ENCODE measurements around the gene ARSG.

DNA sequence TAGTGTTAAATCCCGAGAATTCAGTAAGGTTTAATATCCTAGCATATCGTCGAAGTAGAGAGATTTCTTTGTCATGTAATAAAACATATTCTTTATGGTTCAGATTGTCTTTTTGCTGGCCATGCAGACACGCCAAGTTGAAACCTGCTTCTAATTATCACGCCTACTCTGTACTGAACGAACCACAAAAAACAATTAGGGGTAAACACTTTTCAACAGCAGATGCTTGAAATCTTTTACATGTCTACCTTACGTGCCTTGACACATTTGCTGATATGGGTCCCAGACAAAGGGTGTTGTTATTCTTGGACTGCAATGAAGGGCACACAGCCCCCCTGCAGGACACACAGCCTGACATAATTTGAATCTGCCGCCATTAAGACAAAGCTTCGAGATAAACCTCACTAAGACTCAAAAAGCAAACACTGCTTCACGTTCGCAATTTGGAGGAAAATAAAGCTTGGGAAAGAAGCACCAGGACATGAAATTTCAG is 152.7 kb downstream of the ARSG start:
- no peak for TF ChIP-seq POLR2A (IDR thresholded peaks at IDR 0.05)
- TF ChIP-seq, protein P1, sequence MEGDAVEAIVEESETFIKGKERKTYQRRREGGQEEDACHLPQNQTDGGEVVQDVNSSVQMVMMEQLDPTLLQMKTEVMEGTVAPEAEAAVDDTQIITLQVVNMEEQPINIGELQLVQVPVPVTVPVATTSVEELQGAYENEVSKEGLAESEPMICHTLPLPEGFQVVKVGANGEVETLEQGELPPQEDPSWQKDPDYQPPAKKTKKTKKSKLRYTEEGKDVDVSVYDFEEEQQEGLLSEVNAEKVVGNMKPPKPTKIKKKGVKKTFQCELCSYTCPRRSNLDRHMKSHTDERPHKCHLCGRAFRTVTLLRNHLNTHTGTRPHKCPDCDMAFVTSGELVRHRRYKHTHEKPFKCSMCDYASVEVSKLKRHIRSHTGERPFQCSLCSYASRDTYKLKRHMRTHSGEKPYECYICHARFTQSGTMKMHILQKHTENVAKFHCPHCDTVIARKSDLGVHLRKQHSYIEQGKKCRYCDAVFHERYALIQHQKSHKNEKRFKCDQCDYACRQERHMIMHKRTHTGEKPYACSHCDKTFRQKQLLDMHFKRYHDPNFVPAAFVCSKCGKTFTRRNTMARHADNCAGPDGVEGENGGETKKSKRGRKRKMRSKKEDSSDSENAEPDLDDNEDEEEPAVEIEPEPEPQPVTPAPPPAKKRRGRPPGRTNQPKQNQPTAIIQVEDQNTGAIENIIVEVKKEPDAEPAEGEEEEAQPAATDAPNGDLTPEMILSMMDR (IDR thresholded peaks at IDR 0.05): no peak
